Stimulated activated CD4-positive, alpha-beta T cell treated with anti-CD3 and anti-CD28 coated beads, Interleukin-2, amount 100 ng/mL, for 48 hours (primary cell): ENCODE results near the gene YIPF1.
"Not testable (repeated sequence)": the region's sequence is repeated elsewhere in the genome, so short reads cannot be mapped to it uniquely, and the experiment has no call there.

Experiments used
- DNase-seq, 2 donors: peaks; one replicate each; pipeline ENCODE4 v3.0.0-alpha.2; 2020

Gene YIPF1

GRCh38 chr1:53837646-53837923 is 52.0 kb downstream of the YIPF1 start:
- DNase-seq: no peak

GRCh38 chr1:53835491-53835890 is 54.1 kb downstream of the YIPF1 start:
- no peak for DNase-seq

- no peak for DNase-seq
Measured at GRCh38 chr1:53834776-53835175, 54.8 kb downstream of the YIPF1 start.

GRCh38 chr1:53833393-53833792 is 56.2 kb downstream of the YIPF1 start:
- DNase-seq: no peak

- DNase-seq: no peak
Measured at GRCh38 chr1:53826367-53826766, 63.2 kb downstream of the YIPF1 start.

- DNase-seq: no peak
Measured at GRCh38 chr1:53825306-53825705, 64.3 kb downstream of the YIPF1 start.

GRCh38 chr1:53822931-53823330 is 66.7 kb downstream of the YIPF1 start:
- no peak for DNase-seq

GRCh38 chr1:53821380-53821779 is 68.2 kb downstream of the YIPF1 start:
- DNase-seq: no peak

GRCh38 chr1:53819387-53819786 is 70.2 kb downstream of the YIPF1 start:
- DNase-seq: no peak

- DNase-seq: not testable (repeated sequence)
Measured at GRCh38 chr1:53816584-53816983, 73.0 kb downstream of the YIPF1 start.

- not testable (repeated sequence) for DNase-seq
Measured at GRCh38 chr1:53815484-53815883, 74.1 kb downstream of the YIPF1 start.

- DNase-seq: peak in 1 of 2 donors; percentile 6
Measured at GRCh38 chr1:53811414-53811851, 78.2 kb downstream of the YIPF1 start.

- no peak for DNase-seq
Measured at GRCh38 chr1:53810497-53810896, 79.1 kb downstream of the YIPF1 start.

GRCh38 chr1:53810007-53810406 is 79.6 kb downstream of the YIPF1 start:
- no peak for DNase-seq

GRCh38 chr1:53807916-53808315 is 81.7 kb downstream of the YIPF1 start:
- no peak for DNase-seq

GRCh38 chr1:53804791-53805505 is 84.6 kb downstream of the YIPF1 start:
- DNase-seq: no peak

GRCh38 chr1:53804181-53804580 is 85.4 kb downstream of the YIPF1 start:
- DNase-seq: no peak
